ENCODE data around the gene SLC25A13. TPM values are rescaled to one million over a fixed set of nuclear protein-coding genes. Genes with fewer than 3 reads are reported as not detected.
"Not testable (repeated sequence)": the region's sequence is repeated elsewhere in the genome, so short reads cannot be mapped to it uniquely, and the experiment has no call there.

The SLC25A13 gene, protein sequence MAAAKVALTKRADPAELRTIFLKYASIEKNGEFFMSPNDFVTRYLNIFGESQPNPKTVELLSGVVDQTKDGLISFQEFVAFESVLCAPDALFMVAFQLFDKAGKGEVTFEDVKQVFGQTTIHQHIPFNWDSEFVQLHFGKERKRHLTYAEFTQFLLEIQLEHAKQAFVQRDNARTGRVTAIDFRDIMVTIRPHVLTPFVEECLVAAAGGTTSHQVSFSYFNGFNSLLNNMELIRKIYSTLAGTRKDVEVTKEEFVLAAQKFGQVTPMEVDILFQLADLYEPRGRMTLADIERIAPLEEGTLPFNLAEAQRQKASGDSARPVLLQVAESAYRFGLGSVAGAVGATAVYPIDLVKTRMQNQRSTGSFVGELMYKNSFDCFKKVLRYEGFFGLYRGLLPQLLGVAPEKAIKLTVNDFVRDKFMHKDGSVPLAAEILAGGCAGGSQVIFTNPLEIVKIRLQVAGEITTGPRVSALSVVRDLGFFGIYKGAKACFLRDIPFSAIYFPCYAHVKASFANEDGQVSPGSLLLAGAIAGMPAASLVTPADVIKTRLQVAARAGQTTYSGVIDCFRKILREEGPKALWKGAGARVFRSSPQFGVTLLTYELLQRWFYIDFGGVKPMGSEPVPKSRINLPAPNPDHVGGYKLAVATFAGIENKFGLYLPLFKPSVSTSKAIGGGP
- total RNA-seq, result 96.4 TPM

DNA sequence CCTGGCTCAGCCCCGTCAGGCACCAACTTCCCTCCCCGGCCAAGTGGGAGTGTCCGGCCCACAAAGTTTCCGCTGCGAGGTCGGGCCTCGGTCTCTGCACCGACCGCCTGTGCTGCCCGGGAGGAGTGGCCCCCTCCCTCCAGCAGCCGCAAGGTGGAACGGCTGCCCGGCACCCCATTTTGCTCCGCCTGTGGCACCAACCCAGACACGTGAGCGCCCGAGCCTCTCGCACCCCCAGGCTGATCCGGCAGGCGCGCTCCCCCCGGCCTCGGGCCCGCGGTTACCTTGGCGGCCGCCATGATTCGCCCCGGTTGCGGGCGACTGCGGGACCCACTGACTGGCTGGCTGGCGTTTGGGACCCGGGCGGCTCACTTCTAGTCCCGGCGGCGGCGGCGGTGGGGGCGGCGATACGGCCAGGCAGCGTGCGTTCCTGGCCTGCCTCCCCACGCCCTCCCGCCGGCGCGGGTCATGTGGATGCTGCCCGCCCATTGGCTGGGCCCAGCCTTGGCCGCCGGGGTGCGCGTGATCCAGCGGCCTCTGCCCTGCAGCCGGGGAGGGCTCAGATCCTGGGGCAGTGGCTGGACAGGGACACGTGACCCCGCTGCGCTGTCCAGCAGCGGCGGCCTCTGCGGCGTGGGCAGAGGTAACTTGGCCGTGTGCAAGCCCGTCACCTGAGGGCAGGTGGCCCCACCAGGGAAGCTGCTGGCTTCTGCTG, at the start of gene SLC25A13:
Gene SLC25A13 (minus strand): TSS at position 441 of the 715 bp plus-strand sequence. CDS start 142 bp downstream, at position 299.
- DNase-seq (ENCODE audit: low spot score) (peak; percentile 98), ATAC-seq (peak; percentile 83)

DNA sequence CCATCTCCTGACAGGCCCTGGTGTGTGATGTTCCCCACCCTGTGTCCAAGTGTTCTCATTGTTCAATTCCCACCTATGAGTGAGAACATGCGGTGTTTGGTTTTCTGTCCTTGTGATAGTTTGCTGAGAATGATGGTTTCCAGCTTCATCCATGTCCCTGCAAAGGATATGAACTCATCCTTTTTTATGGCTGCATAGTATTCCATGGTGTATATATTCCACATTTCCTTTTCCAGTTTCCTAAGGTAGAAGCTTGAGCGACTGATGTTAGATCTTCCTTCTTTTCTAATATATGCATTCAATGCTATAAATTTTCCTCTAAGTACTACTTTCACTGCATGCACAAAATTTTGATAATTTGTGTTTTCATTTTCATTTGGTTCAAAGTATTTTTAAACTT, 44.0 kb upstream of the SLC25A13 start:
- ATAC-seq, result not testable (repeated sequence)

DNA sequence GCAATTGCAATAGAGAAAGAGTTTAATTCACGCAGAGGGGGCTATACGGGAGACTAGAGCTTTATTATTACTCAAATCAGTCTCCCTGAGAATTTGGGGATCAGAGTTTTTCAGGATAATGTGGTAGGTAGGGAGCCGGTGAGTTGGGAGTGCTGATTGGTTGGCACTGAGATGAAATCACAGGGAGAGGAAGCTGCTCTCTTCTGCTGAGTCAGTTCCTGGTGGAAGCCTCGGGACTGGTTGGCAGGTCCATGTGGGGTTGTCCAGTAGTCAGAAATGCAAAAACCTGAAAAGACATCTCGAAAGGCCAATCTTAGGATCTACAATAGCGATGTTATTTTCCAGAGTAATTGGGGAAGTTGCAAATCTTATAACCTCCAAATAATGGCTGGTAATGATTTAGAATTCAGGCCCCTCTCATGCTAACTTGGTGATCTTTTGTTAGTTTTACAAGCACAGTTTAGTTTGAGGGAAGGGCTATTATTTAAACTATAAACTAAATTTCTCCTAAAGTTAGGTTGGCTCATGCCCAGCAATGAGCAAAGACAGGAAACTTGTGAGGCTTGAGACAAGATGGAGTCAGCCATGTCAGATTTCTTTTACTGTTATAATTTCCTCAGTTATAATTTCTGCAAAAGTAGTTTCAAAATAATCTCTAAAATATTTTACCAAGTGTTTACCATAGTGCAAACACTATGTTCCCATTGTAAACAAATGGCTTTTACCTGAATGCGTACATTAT, 39.4 kb upstream of the SLC25A13 start:
- DNase-seq (ENCODE audit: low spot score), result no peak

More for the DNA sequence above, 44.0 kb upstream of the SLC25A13 start:
- DNase-seq (ENCODE audit: low spot score), result not testable (repeated sequence)

DNA sequence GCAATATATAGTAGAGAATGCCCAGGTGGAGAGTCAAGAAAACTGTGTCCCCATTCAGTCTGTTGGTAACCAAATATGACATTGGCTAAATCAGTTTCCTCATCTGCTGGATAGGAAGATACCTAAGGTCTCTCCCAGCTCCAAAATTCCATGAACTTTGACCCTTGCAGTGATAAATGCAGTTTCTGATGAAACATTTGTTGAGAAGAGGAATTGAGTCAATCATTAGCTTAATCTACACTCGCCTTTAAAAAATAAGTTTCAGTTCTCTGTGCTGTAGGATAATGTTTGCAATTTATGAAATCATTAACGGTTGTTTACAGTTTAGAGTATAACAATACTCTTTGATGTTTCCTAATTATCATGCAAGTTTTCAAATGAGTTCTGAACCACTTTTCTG, 38.0 kb upstream of the SLC25A13 start:
- ATAC-seq, result peak; percentile 96
- no peak for DNase-seq (ENCODE audit: low spot score)

More for the DNA sequence above, 39.4 kb upstream of the SLC25A13 start:
- ATAC-seq, result no peak

DNA sequence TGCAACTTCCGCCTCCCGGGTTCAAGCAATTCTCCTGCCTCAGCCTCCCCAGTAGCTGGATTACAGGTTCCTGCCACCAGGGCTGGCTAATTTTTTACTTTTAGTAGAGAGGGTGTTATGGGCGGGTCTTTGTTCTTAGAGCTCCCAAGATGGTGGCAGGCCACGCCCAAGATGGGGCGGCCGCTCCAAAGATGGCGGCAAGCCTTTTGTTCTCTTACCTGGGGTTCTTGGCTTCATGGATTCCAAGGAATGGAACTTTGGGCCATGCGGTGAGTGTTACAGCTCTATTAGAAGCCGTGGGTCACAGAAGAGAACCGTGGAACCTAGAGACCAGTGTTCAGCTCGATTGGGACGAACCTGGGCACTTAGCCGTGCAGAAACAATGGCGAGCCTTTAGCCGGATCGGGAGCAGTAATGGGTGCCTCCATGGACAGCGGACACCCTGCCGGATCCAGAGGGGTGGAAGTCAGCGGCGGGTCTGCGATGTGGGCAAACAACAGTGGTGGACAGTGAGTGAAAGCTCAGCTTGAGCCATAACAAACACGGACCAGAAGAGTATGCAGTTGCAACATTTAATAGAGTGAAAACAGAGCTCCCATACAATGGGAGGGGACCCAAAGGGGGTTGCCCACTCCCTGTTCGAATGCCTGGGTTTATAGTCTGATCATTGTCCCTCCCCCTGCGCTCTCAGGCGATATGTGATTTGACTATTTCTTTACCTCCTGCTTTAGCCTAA, 36.5 kb upstream of the SLC25A13 start:
- not testable (repeated sequence) for ATAC-seq; DNase-seq (ENCODE audit: low spot score)

DNA sequence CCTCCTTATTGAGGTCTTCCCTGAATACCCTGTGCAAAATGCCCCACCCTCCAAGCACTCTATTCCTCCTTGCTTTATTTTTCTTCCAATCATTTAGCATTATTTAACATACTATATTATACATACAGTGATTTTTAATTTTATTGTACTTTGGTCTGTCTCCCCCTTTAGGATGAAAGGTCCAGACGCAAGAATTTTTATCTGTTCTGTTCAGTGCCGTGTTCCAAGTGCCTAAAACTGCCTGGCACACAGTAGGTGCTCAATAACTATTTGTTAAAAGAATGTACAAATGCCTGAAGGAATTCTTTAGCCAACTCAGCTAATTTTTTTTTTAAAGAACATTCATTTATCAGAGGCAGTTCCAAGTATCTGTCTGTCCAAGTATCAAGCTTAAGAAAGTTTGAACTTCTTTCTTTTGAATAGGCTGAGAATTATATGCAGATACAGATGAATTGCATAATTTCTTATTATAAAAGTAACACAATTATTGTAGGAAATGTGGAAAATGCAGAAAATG, 34.1 kb upstream of the SLC25A13 start:
- ATAC-seq, result no peak
- DNase-seq (ENCODE audit: low spot score), result no peak

DNA sequence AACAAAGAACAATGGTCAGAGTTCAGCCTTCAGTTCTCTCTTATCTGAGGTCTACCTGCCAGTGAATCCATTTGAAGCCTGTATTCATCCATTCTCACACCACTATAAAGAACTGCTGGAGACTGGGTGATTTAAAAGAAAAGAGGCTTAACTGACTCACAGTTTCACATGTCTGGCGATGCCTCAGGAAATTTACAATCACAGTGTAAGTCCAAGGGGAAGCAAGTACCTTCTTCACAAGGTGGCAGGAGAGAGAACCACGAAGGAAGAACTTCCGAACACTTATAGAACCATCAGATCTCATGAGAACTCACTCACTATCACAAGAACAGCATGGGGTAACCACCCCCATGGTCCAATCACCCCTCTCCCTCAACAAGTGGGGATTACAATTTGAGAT, 33.0 kb upstream of the SLC25A13 start:
- no peak for DNase-seq (ENCODE audit: low spot score)
- ATAC-seq, result no peak

DNA sequence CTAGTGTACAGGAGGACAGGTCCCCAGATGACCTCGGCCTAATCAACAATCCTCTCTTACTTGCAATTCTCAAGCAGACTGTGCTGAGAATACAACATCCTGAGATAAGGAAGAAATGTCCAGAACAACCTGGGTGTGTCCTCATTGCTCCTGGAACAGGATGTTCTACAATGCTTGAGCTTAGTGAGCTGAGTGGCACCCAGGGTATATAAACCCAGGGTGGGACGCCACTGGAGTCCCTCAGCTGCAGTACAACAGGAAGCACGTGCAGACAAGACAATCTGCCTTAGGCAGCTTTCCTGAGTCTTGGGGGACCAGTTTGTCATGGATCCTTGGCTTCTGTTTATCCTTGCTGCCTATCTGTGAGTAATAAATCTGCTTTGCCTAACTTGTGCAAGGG, 27.7 kb upstream of the SLC25A13 start:
- DNase-seq (ENCODE audit: low spot score), result no peak
- ATAC-seq, result peak; percentile 56

DNA sequence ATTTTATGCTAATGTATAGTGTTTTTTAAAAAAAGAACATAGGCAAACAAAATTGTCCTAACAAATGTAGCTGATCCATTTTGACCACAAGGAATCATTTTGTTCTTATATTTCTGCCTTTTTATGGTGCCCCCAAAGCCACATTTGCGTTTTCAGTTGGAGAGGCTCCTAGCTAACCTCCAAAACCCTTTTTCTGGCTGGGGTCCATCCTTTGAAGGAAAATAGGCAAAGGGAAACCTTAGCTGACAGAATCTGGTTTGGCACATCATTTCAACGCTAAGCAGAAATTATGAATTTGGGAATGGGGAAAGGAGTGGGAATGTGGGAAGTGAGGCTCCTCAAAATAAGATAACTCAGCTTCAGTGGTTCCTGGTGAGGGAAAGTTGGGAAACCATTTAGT, 25.6 kb upstream of the SLC25A13 start:
- ATAC-seq (no peak), DNase-seq (ENCODE audit: low spot score) (no peak)

DNA sequence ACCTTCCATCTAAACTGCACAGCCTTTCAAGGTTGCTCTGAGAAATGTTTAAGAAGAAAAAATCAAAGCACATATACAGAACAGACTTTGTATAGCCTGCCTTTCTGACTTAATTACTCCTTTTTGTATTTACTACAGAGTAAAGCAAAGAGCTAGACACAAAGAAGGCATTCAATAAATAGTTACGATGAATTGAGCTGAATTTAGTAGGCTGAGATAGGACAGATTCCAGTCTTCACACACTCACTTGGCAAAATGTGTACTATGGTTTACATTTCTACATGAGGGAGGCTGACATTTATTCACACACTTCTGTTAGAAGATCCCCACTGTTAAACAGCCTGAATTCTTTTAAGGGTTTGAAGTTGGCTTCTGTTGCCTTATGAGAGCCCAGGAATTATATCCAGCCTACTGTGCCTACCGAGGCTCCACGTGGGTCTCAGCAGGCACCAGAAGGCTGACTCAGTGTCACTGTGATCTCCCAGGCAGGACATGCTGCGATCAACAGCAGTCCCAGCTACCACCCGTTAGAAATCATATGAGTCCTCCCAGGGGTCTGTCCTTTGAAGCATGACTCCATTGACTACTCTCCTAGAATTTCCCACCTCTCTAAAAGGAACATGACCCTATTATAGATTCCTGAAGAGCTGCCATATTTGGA, 24.5 kb upstream of the SLC25A13 start:
- ATAC-seq (no peak), DNase-seq (ENCODE audit: low spot score) (no peak)

DNA sequence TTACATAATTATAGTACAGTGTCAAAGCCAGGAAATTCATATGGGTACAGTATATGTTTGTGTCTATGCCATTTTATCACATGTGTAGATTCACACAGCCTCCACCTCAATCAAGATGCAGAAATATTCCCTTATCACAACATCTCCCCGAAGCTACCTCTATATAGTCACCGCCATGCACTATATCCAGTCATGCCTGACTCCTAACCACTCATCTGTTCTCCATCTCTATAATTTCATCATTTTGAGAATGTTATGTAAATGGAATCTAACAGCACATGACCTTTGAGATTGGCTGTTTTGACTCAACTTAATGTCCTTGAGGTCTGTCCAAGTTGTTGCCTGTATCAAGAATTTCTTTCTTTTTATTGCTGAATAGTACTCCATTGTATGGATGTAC, 22.3 kb upstream of the SLC25A13 start:
- DNase-seq (ENCODE audit: low spot score), result no peak
- ATAC-seq, result no peak

DNA sequence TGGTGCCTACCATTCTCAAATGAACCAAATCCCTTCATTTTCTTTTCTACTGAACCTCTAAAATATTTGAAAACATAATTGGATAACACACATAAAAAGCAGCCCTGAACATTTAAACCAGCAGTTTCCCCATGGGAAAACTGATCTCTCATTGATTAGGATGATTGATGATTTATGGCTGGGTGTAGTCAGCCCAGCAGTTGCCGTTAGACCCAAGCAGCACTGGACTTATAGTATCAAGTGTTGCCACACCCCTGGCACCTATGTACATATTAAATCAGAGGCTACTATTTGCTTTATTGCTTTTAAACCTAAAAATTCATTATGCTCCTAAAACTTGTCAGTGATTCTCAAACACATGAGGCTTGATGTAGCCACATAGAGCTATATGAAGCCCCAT, 20.2 kb upstream of the SLC25A13 start:
- no peak for ATAC-seq
- DNase-seq (ENCODE audit: low spot score), result no peak

DNA sequence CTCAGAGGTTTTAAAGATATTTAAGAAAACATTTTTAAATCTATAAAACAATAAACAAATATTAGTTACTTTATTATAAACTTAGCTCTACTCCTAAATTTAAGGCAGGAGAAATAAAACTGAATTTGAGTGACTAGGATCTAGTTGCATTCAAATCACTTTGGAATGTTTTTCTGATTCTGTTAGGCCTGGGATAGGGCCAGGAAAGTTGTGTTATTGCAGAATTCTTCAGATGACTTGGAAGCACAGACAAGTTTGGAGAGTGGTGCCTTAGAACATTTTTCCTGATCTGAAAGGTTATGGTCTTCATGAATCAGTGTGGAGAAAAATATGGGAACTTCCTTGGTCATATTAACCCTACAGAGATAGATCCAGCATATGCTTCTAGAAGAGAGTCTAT, 15.6 kb upstream of the SLC25A13 start:
- DNase-seq (ENCODE audit: low spot score) (no peak), ATAC-seq (no peak)

DNA sequence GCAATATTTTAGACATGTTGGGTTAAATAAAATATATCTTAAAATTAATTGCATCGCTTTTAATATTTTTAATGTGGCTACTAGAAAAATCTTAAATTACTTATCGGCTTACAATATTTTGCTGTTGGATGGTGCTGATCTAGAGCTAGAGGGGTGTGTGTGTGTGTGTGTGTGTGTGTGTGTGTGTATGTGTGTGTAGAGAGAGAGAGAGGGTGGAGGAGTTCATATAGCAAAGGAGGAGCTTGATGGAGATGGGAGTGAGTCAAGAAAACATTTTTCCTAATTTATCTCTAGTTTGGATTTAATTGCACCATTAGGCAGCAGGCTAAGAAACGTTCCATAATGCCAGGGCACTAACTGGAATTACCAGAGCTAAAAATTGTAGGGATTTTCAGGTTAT, 10.4 kb upstream of the SLC25A13 start:
- ATAC-seq (no peak), DNase-seq (ENCODE audit: low spot score) (no peak)

DNA sequence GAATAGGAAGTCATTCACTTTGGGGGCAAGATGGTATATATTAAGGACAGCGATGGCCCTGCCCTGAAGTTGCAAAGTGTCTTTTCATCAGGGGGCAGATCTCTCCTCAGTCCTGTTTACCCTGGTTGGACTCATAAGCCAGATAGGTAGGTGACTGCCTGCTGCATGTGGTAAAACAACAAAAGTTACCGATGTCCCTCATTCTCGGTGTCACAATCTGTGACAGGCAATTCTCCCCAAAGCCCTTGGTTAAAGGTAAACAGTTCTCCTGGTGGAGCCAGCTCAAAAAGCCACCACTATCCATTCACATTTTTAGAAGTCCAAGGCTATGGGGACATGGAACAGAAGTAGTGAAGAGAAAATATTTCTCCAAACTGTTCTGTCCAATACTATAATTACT, 9.9 kb upstream of the SLC25A13 start:
- no peak for DNase-seq (ENCODE audit: low spot score)
- ATAC-seq, result peak; percentile 86

DNA sequence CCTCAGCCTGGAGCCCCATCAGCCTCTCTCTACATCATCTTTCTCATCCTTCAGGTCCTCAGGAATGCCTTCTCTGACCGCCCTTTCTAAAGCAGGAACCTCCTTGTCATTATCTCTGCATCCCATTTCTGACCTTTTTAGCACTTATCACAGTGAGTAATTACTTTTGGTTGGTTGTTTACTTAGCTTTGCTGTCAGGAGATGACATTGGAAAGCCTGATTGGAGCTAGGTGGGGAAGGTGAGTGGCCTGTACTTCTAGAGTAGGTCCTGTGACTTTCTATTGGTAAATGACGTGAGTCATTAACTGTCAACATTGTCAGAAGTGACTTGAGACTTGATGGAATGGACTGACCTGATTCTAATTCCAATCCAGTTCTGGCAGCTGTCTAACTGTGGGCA, 9.3 kb upstream of the SLC25A13 start:
- ATAC-seq (peak; percentile 52), DNase-seq (ENCODE audit: low spot score) (no peak)

DNA sequence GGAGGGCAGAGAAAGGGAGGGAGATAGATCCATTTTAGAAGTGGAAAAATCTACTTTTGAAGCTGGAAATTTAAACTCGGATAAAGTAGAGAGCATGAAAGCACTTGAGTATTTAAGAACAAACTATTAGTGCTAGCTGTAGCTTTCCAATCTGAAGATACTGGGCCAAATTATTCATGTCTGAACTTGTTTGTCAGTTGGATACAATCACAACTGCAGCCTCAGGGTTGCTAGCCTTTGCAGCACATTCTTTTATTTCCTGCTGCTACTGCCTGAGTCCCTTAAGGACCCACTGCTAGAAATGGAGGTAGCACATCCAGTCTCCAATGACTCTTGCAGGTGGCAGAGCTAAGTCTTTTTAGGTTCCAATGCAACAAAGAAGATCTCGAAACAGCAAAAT, 8.3 kb upstream of the SLC25A13 start:
- ATAC-seq (no peak), DNase-seq (ENCODE audit: low spot score) (no peak)

DNA sequence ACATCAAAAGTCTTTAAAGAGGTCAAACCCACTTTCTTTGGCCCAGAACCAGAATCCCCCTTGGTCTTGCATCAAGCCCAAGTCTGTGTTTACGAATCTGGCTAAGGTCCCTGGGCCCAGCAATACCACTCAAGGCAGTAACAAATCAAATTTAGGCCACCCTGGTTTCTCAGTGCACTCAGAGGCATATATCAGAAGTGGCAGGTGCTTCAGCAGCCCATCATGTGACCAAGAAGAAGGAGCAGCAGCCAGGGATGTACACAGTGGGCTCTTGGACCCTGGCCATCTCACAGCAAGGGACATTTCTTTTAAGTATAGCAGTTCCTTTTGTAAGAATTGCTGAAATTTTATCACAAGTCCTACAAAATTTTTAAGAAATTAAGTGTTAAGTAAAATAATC, 7.3 kb upstream of the SLC25A13 start:
- ATAC-seq (no peak), DNase-seq (ENCODE audit: low spot score) (no peak)

DNA sequence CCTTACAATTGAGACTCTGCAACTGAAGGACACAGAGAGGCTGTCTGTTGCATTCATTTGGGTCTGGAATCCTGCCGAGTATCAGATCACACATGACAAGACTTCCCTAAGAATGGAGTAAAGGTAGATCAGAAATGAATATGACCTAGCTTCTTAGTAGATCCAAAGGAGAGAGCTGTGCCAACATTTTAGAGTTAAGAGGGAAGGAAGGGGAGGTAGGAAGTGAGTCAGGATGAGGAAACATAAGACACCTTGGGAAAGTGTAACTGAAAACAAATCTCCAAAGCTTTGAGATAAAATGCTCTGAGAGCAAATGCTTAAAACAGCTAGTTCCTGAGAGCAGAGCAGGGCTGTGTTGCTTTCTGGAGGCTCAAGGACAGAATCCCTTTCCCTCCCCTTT, 6.1 kb upstream of the SLC25A13 start:
- DNase-seq (ENCODE audit: low spot score) (no peak), ATAC-seq (no peak)

DNA sequence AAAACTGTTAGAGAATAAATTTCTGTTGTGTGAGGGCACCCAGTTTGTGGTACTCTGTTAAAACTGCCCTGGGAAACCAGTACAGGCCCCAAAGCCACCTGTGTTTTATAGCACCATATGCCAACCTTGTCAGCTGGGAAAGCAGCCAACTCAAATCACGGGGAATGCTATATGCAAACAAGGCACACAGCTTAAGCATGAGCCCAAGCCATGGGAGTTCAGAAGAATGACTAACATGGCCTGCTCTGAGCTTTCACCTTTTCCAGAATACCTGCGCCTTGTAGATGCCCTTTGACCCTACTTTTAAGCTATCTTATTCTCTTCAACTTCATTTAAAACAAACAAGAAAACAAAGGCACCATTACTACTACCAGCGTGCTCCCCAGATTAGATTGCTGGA, 5.5 kb upstream of the SLC25A13 start:
- ATAC-seq (peak; percentile 47), DNase-seq (ENCODE audit: low spot score) (peak; percentile 61)
